Mammary microvascular endothelial cell (primary cell): Measurements from ENCODE around the gene EFEMP1. TPM values are rescaled to one million over a fixed set of nuclear protein-coding genes. Genes with fewer than 3 reads are reported as not detected.

Experiments used
- total RNA-seq: library from RNA; depleted of rRNA; stranded (reverse); fragments of >200 nt; gene quantifications from 2 replicates; pipeline ENCODE4 v1.2.3, GENCODE V29; 2015

The EFEMP1 gene
- 1,504 and 1,597 TPM in 2 replicates for total RNA-seq

GRCh38 chr2:55923091-55923981, at the start of gene EFEMP1:
Gene EFEMP1, minus strand, starts transcription at chr2:55923782. Its CDS starts 1,342 bp downstream, at chr2:55922440.

Other genes starting within 250 kb of the EFEMP1 start
- 26.1 and 32.4 TPM in 2 replicates for gene PNPT1, start 229.9 kb downstream of the EFEMP1 start, total RNA-seq